ENCODE measurements around the gene PLGRKT.

DNA sequence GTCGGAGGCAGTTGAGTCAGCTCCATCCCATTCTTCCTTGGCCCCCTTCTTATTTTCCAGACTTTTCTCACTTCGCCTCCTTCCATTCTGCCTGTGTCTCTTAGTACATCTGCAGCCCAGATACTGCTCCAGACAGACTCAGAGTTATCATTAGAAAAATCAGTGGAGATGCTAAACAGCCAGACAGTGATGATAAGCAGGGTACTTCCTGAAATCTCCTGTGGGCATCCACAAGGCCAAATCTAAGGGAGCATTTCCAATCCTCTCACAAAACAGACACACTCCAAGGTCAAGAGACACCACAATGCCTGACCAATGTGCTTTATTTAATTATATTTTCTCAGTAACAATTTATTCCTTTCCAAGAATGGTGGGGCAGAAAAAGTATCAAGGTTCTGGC is 83.5 kb downstream of the PLGRKT start:
- TF ChIP-seq, protein P1, sequence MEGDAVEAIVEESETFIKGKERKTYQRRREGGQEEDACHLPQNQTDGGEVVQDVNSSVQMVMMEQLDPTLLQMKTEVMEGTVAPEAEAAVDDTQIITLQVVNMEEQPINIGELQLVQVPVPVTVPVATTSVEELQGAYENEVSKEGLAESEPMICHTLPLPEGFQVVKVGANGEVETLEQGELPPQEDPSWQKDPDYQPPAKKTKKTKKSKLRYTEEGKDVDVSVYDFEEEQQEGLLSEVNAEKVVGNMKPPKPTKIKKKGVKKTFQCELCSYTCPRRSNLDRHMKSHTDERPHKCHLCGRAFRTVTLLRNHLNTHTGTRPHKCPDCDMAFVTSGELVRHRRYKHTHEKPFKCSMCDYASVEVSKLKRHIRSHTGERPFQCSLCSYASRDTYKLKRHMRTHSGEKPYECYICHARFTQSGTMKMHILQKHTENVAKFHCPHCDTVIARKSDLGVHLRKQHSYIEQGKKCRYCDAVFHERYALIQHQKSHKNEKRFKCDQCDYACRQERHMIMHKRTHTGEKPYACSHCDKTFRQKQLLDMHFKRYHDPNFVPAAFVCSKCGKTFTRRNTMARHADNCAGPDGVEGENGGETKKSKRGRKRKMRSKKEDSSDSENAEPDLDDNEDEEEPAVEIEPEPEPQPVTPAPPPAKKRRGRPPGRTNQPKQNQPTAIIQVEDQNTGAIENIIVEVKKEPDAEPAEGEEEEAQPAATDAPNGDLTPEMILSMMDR (IDR thresholded peaks at IDR 0.05; ENCODE audit: low read depth, low read length), result no peak
- TF ChIP-seq POLR2A (IDR thresholded peaks at IDR 0.05; ENCODE audit: extremely low read depth, insufficient read length), result no peak
